HG03159 (cell line): ENCODE measurements around the gene KIF26B.

Source experiments
- ATAC-seq: cut with Tn5 transposase; IDR thresholded peaks from one replicate; pipeline ENCODE4 v1.9.1; 2021; ENCODE audit warnings: mild to moderate bottlenecking, moderate library complexity; ENCODE audit not compliant: unreplicated experiment

KIF26B gene

DNA sequence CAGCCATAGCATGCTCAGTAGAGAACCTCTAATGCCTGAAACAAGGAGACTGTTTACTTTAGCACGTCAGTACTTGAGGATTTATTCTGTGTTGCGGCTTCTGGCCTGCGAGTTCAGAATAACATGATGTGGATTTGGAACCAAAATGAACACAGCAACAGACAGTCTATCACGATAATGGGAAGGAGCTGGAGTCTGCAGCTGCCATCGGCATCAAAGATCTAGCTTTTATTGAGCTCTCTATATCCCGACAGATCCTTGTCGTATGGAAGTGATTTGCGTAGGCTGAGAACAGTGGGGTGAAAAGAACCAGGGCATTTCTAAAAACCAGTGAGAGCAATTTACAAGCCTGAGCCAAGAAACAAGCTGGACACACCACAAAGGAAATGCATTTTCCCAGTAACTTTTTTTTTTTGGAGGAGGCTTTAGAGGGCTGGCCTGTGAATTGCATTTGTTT is 294.2 kb downstream of the KIF26B start:
- no peak for ATAC-seq

DNA sequence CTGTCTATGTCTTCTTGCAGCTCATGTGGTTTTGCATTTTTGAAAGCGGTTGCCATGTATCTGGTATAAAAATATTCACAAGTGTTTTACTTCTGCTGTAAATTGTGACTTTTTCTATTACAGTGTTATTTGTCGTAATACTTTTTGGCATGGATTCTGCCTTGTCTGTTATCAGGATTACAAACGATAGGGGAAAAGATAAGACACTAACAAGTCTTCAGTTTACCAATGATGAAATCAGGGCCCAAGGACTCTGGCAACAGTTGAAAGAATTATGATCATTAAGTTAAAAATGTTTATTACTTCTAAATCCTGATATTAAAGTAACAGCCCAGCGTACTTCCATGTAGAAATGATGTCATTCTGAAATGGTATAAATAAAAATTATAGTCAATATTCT is 298.8 kb downstream of the KIF26B start:
- no peak for ATAC-seq

- ATAC-seq, result no peak
Observed at GRCh38 chr1:245454051-245454450, 299.3 kb downstream of the KIF26B start.

DNA sequence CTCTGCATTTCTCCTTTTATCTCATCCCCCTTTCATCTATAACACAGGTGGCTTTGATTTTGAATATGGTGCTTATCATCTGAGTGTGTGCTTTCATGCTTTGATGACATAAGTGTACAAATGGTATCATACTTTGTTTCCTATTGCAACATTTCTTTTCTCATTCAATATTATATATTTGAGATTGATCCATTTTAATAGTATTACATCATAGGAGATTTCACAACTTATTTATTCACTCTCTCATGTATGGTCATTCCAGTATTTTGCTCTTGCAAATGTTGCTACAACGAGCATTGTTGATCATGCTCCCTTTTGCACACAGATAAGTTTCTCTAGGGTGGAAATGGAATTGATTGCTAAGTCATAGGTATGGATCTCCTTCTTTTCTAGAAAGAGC is 302.8 kb downstream of the KIF26B start:
- no peak for ATAC-seq

- ATAC-seq, result no peak
Observed at GRCh38 chr1:245458234-245458633, 303.4 kb downstream of the KIF26B start.

DNA sequence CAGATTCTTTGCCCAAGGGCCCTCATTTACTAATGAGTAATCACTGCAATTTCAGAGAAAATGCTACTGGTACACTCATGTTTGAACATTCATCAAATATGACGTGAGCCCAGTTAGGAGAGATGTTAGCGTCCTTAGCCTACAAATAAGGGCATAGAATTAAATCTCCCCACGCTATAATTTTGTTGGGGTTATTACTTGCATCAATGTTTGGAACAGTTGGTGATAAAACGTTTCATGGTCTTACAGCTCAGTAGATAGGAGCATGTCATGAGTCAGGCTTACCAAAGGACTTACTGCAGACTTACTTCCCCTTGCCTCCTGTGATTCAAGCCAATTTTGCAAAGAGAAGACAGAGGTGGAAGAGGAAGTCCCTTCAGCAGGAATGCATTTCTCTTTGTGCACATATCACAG is 304.0 kb downstream of the KIF26B start:
- ATAC-seq, result no peak

DNA sequence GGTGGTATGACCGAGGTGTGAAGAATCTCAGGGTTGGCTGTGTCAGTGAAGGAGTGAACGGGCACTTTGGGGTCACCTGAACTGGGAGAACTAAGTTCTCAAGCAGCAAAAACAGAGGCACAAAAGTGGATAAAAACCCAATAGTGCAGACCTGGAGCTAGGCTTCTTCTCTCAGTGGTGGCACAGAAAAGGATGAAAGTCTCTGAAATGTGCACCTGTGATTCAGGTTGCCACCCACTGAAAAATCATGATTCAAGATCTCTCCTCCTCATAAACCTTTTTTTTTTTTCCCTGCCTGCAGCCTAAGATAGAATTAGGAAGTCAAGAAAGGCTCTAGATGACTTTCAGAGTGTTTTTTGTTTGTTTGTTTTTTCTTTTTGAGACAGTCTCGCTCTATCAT is 304.8 kb downstream of the KIF26B start:
- ATAC-seq, result no peak

DNA sequence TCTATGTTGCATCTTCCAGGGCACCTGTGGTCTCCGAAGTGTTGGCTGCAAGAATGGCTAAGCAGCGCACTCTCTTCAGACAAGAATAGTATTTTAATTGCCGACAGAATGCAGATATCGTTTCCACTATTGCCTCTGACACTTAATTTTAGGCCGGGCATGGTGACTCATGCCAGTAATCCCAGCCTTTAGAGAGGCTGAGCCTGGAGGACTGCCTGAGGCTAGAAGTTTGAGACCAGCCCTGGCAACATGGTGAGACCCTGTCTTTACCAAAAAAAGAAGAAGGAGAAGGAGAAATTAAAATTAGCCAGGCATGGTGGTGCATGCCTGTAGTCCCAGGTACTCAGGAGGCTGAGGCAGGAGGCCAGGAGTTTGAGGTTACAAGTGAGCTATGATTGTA is 306.9 kb downstream of the KIF26B start:
- ATAC-seq, result no peak

GRCh38 chr1:245462161-245462560 is 307.4 kb downstream of the KIF26B start:
- ATAC-seq, result no peak

GRCh38 chr1:245463392-245464165 is 308.8 kb downstream of the KIF26B start:
- ATAC-seq, result no peak

DNA sequence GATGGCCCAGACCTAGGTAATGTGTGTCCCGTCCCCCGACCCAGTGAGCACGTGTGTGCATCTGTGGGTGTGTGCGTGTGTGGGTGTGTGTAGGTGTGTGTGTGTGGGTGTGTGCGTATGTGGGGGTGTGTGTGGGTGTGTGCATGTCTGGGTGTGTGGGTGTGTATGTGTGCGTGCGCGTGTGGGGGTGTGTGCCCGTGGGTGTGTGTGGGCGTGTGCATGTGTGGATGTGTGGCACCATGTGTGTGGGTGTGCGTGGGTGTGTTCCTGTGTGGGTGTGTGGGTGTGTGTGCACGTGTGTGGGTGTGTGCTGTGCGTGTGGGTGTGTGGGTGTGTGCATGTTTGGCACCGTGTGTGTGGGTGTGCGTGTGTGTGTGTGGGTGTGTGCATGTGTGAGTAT is 309.5 kb downstream of the KIF26B start:
- ATAC-seq, result no peak

- no peak for ATAC-seq
Observed at GRCh38 chr1:245465666-245466065, 310.9 kb downstream of the KIF26B start.

DNA sequence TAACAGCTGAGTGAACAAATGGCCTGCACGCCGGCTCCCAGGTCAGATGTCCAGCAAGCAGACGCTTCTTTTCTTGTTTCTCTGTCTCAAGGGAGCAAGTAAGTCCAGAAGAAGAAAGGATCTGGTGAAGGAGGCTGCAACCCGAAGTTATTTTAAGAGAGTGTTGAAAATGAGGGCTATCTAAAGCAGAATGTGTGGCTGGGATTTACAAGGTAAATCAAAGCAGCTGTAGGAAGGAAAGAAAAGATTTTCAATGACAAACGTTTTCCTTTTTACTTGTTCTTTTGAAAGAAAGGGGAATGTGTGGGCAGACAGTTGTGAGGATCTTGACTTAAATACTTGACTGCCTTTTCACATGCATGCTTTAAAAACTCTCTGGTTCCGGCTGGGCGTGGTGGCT is 311.5 kb downstream of the KIF26B start:
- ATAC-seq, result no peak

DNA sequence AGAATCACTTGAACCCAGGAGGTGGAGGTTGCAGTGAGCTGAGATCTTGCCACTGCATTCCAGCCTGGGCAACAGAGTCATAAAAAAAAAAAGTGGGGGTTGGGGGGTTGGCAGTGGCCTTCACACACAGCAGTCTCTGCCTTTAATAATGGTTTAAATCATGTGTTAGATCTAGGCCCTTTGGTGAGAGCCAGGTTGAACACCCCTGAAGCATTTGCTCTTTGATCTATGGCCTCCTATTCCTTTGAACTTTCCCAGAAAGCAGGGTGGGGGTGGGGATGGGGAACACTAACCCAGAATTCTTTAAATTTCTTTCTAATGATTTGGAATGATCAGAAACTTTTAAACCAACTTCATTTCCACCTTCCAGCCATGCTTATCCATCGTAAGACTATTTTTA is 313.0 kb downstream of the KIF26B start:
- ATAC-seq, result no peak

DNA sequence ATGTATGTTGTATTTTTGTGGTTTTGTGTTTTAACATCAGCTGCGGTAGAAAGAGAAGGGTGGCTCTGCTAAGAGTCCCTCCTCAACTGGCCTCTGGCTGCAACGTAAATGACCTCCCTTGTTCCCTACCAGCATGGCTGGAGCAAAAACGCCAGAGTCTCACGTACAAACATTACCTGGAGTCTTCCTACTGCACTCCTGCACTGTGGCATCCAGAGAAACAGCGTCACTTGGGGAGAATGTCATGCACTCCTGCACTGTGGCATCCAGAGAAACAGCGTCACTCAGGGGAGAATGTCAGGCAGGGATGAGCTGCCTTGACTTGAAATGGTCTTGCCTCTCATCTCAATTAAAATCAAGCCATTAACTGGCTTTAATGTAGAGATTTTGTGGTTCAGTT is 314.2 kb downstream of the KIF26B start:
- ATAC-seq, result no peak

GRCh38 chr1:245469734-245470133 is 314.9 kb downstream of the KIF26B start:
- no peak for ATAC-seq

GRCh38 chr1:245475126-245475525 is 320.3 kb downstream of the KIF26B start:
- no peak for ATAC-seq

- no peak for ATAC-seq
Observed at GRCh38 chr1:245475961-245476516, 321.3 kb downstream of the KIF26B start.

DNA sequence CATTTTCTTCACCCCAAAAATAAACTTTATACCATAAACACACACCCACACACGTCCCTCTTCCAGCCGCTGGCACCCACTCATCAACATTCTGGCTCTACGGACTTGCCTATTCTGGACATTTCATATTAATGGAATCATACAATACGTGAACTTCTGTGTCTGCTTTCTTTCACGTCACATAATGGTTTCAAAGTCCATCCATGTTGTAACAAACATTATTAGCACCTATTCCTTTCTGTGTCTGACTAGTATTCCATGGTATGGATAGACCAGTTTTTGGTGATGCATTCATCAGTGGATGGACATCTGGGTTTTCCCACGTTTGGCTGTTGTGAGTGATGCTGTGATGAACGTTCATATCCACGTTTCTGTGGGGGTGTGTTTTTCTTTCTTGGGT is 323.2 kb downstream of the KIF26B start:
- no peak for ATAC-seq

- no peak for ATAC-seq
Observed at GRCh38 chr1:245480393-245481120, 325.8 kb downstream of the KIF26B start.

DNA sequence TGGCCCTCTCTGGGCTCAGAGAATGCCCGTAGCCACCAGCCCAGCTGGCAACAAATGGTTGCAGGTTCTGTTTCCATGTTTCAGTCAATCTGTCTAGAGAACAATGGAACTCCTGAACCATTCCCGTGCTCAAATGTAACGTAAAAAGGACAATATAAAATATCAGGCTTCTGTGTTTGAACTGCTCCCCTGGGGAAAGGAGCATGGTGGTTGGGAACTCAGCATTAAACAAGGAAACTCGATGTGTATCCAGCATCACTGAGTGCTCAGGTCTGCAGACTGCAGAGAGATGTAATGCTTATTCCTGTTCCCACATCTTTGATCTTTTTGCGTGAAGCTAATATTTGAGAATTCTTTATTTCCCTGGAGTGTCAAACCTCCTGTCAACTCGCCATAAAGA is 326.5 kb downstream of the KIF26B start:
- ATAC-seq, result no peak

DNA sequence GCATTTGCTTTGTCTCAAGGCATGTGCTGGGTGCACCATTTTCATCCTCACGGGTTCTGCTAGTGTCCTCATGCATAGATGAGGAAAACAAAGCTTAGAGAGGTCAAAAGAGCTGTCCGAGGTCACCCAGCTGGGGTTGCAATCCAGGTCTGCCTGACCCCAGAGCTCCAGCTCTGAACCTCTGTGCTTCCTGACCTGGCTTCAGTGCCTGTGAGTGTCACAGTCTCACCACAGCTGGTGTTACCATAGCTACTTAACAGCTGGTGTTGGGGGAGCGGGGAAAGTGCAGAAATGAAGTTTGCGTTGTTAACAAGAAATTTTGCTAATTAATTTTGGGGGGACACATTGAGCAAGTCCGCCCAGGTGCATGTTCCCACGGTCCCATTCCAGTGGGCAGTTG is 328.5 kb downstream of the KIF26B start:
- ATAC-seq, result no peak
